Vagina (tissue), 2 donors: ENCODE measurements around the gene OR2A42.
"Not testable (repeated sequence)": the region's sequence is repeated elsewhere in the genome, so short reads cannot be mapped to it uniquely, and the experiment has no call there.

Source experiments
- POLR2A ChIP-seq, 2 donors: fragments of 450-650 bp; IDR thresholded peaks; one replicate each; pipeline ENCODE4 v1.6.1; 2017; ENCODE audit warnings: antibody characterized with exemption in 2 of 2, mild to moderate bottlenecking in 2 of 2, moderate library complexity in 2 of 2
- POLR2AphosphoS5 ChIP-seq, 2 donors: sonication (generic); formaldehyde crosslinking; IDR thresholded peaks; one replicate each; pipeline ENCODE4 v1.9.0; 2017; ENCODE audit warnings: antibody characterized with exemption in 2 of 2, mild to moderate bottlenecking in 2 of 2, low read depth in 1 of 2; ENCODE audit not compliant: insufficient read depth in 1 of 2
- TF ChIP-seq, protein P1 (sequence below), 3 experiments: fragments of 450-650 bp in 2 of 3; fragments of 200-600 bp in 1 of 3; sonication (generic) in 1 of 3; IDR thresholded peaks; one replicate each; pipeline ENCODE4 v1.5.1; 2017 to 2019; ENCODE audit warnings: antibody characterized with exemption in 3 of 3, mild to moderate bottlenecking in 2 of 3, moderate library complexity in 2 of 3

- TF ChIP-seq, protein P1, sequence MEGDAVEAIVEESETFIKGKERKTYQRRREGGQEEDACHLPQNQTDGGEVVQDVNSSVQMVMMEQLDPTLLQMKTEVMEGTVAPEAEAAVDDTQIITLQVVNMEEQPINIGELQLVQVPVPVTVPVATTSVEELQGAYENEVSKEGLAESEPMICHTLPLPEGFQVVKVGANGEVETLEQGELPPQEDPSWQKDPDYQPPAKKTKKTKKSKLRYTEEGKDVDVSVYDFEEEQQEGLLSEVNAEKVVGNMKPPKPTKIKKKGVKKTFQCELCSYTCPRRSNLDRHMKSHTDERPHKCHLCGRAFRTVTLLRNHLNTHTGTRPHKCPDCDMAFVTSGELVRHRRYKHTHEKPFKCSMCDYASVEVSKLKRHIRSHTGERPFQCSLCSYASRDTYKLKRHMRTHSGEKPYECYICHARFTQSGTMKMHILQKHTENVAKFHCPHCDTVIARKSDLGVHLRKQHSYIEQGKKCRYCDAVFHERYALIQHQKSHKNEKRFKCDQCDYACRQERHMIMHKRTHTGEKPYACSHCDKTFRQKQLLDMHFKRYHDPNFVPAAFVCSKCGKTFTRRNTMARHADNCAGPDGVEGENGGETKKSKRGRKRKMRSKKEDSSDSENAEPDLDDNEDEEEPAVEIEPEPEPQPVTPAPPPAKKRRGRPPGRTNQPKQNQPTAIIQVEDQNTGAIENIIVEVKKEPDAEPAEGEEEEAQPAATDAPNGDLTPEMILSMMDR (IDR thresholded peaks at IDR 0.05), result not testable (repeated sequence)
- TF ChIP-seq POLR2AphosphoS5 (IDR thresholded peaks at IDR 0.05; ENCODE audit: insufficient read depth in 1 of 2, low read depth in 1 of 2); POLR2A (IDR thresholded peaks at IDR 0.05): not testable (repeated sequence)
These were observed 45.6 kb downstream of the OR2A42 start for GRCh38 chr7:144193782-144194181.
